T-helper 1 cell treated with Interleukin-12 subunit alpha and Interleukin-12 subunit beta and Interleukin-4 antibody, amounts not matched to agents 30 μg/mL and 1 μg/mL, for 36 hours (primary cell): ENCODE results near the gene VLDLR.

Experiments
- H3K27ac Mint-ChIP-seq: one replicate; pipeline ENCODE4 v1.8.0; 2021; ENCODE audit warnings: mild to moderate bottlenecking, mixed read lengths
- H3K27me3 Mint-ChIP-seq: one replicate; pipeline ENCODE4 v1.8.0; 2021; ENCODE audit warnings: low read depth, mixed read lengths
- H3K36me3 Mint-ChIP-seq: one replicate; pipeline ENCODE4 v1.8.0; 2021; ENCODE audit warnings: low read depth, mixed read lengths
- H3K4me1 Mint-ChIP-seq: one replicate; pipeline ENCODE4 v1.8.0; 2021; ENCODE audit warnings: low read depth, mixed read lengths
- H3K4me3 Mint-ChIP-seq: one replicate; pipeline ENCODE4 v1.8.0; 2021; ENCODE audit warnings: mild to moderate bottlenecking, moderate library complexity, mixed read lengths
- H3K9me3 Mint-ChIP-seq: one replicate; pipeline ENCODE4 v1.8.0; 2021; ENCODE audit warnings: mixed read lengths

VLDLR gene

GRCh38 chr9:2631263-2631662 is 9.7 kb downstream of the VLDLR start:
- H3K4me3 Mint-ChIP-seq, result no peak overlapping the region
- peaks cover 3% of the 10 kb centered on the region for H3K36me3 Mint-ChIP-seq
- H3K4me1 Mint-ChIP-seq, result peaks cover 5% of the 10 kb centered on the region
- H3K27ac Mint-ChIP-seq, result no peak overlapping the region
- no peaks in the 10 kb centered on the region for H3K9me3 Mint-ChIP-seq
- no peaks in the 10 kb centered on the region for H3K27me3 Mint-ChIP-seq

- peak overlapping the region; percentile 45 for H3K4me3 Mint-ChIP-seq
- H3K27ac Mint-ChIP-seq, result no peak overlapping the region
- H3K36me3 Mint-ChIP-seq, result peaks cover 10% of the 10 kb centered on the region
- no peaks in the 10 kb centered on the region for H3K27me3 Mint-ChIP-seq
- H3K4me1 Mint-ChIP-seq, result peaks cover 9% of the 10 kb centered on the region
- H3K9me3 Mint-ChIP-seq, result no peaks in the 10 kb centered on the region
These were observed 12.6 kb downstream of the VLDLR start for GRCh38 chr9:2634153-2634552.

- Mint-ChIP-seq H3K27me3 (no peaks in the 10 kb centered on the region), H3K4me3 (peak overlapping the region; percentile 45), H3K36me3 (peaks cover 15% of the 10 kb centered on the region)
These were observed 13.2 kb downstream of the VLDLR start for GRCh38 chr9:2634818-2635217.

GRCh38 chr9:2635922-2636321 is 14.3 kb downstream of the VLDLR start:
- H3K9me3 Mint-ChIP-seq, result no peaks in the 10 kb centered on the region
- no peak overlapping the region for H3K4me3 Mint-ChIP-seq
- peaks cover 11% of the 10 kb centered on the region for H3K4me1 Mint-ChIP-seq
- peaks cover 23% of the 10 kb centered on the region for H3K36me3 Mint-ChIP-seq
- H3K27ac Mint-ChIP-seq, result no peak overlapping the region
- H3K27me3 Mint-ChIP-seq, result no peaks in the 10 kb centered on the region

More at GRCh38 chr9:2634818-2635217, 13.2 kb downstream of the VLDLR start:
- Mint-ChIP-seq H3K27ac (no peak overlapping the region), H3K9me3 (no peaks in the 10 kb centered on the region), H3K4me1 (peaks cover 11% of the 10 kb centered on the region)

- peaks cover 28% of the 10 kb centered on the region for H3K36me3 Mint-ChIP-seq
- H3K27me3 Mint-ChIP-seq, result no peaks in the 10 kb centered on the region
- H3K9me3 Mint-ChIP-seq, result no peaks in the 10 kb centered on the region
- H3K27ac Mint-ChIP-seq, result no peak overlapping the region
- H3K4me1 Mint-ChIP-seq, result peaks cover 11% of the 10 kb centered on the region
- no peak overlapping the region for H3K4me3 Mint-ChIP-seq
These were observed 15.8 kb downstream of the VLDLR start for GRCh38 chr9:2637390-2637789.

GRCh38 chr9:2638871-2639673 is 17.5 kb downstream of the VLDLR start:
- H3K27ac Mint-ChIP-seq, result no peak overlapping the region

GRCh38 chr9:2639786-2640185 is 18.2 kb downstream of the VLDLR start:
- Mint-ChIP-seq H3K27ac (no peak overlapping the region), H3K27me3 (no peaks in the 10 kb centered on the region), H3K4me1 (peaks cover 7% of the 10 kb centered on the region), H3K9me3 (no peaks in the 10 kb centered on the region), H3K36me3 (peaks cover 40% of the 10 kb centered on the region), H3K4me3 (no peak overlapping the region)

More at GRCh38 chr9:2638871-2639673, 17.5 kb downstream of the VLDLR start:
- Mint-ChIP-seq H3K4me3 (no peak overlapping the region), H3K36me3 (peaks cover 36% of the 10 kb centered on the region), H3K4me1 (peaks cover 11% of the 10 kb centered on the region), H3K27me3 (no peaks in the 10 kb centered on the region), H3K9me3 (no peaks in the 10 kb centered on the region)

GRCh38 chr9:2640570-2640969 is 19.0 kb downstream of the VLDLR start:
- Mint-ChIP-seq H3K27me3 (no peaks in the 10 kb centered on the region), H3K9me3 (no peaks in the 10 kb centered on the region), H3K4me1 (peaks cover 7% of the 10 kb centered on the region), H3K4me3 (no peak overlapping the region), H3K27ac (no peak overlapping the region), H3K36me3 (peaks cover 43% of the 10 kb centered on the region)

GRCh38 chr9:2641033-2641432 is 19.4 kb downstream of the VLDLR start:
- Mint-ChIP-seq H3K27me3 (no peaks in the 10 kb centered on the region), H3K9me3 (no peaks in the 10 kb centered on the region), H3K4me1 (peaks cover 7% of the 10 kb centered on the region), H3K4me3 (no peak overlapping the region), H3K27ac (no peak overlapping the region), H3K36me3 (peaks cover 44% of the 10 kb centered on the region)

- no peak overlapping the region for H3K4me3 Mint-ChIP-seq
- H3K4me1 Mint-ChIP-seq, result peaks cover 7% of the 10 kb centered on the region
- no peaks in the 10 kb centered on the region for H3K9me3 Mint-ChIP-seq
- H3K36me3 Mint-ChIP-seq, result peaks cover 43% of the 10 kb centered on the region
- no peaks in the 10 kb centered on the region for H3K27me3 Mint-ChIP-seq
- no peak overlapping the region for H3K27ac Mint-ChIP-seq
These were observed 20.5 kb downstream of the VLDLR start for GRCh38 chr9:2642068-2642467.

GRCh38 chr9:2645569-2645968 is 24.0 kb downstream of the VLDLR start:
- Mint-ChIP-seq H3K27ac (no peak overlapping the region), H3K9me3 (no peaks in the 10 kb centered on the region), H3K36me3 (peaks cover 44% of the 10 kb centered on the region), H3K4me3 (no peak overlapping the region), H3K4me1 (no peaks in the 10 kb centered on the region), H3K27me3 (no peaks in the 10 kb centered on the region)

GRCh38 chr9:2655411-2655901 is 33.9 kb downstream of the VLDLR start:
- Mint-ChIP-seq H3K27ac (peak overlapping the region; percentile 89), H3K36me3 (peaks cover 27% of the 10 kb centered on the region), H3K4me1 (peaks cover 18% of the 10 kb centered on the region), H3K4me3 (peak overlapping the region; percentile 9), H3K27me3 (no peaks in the 10 kb centered on the region), H3K9me3 (no peaks in the 10 kb centered on the region)

- Mint-ChIP-seq H3K27ac (no peak overlapping the region), H3K4me3 (no peak overlapping the region)
These were observed 35.8 kb downstream of the VLDLR start for GRCh38 chr9:2657427-2657826.

GRCh38 chr9:2662496-2662895 is 40.9 kb downstream of the VLDLR start:
- H3K4me3 Mint-ChIP-seq, result no peak overlapping the region
- no peaks in the 10 kb centered on the region for H3K36me3 Mint-ChIP-seq
- no peaks in the 10 kb centered on the region for H3K9me3 Mint-ChIP-seq
- H3K4me1 Mint-ChIP-seq, result peaks cover 3% of the 10 kb centered on the region
- H3K27ac Mint-ChIP-seq, result no peak overlapping the region
- H3K27me3 Mint-ChIP-seq, result no peaks in the 10 kb centered on the region

More at GRCh38 chr9:2657427-2657826, 35.8 kb downstream of the VLDLR start:
- no peaks in the 10 kb centered on the region for H3K27me3 Mint-ChIP-seq
- H3K4me1 Mint-ChIP-seq, result peaks cover 18% of the 10 kb centered on the region
- peaks cover 18% of the 10 kb centered on the region for H3K36me3 Mint-ChIP-seq
- H3K9me3 Mint-ChIP-seq, result no peaks in the 10 kb centered on the region

GRCh38 chr9:2663461-2664173 is 42.0 kb downstream of the VLDLR start:
- H3K36me3 Mint-ChIP-seq, result no peaks in the 10 kb centered on the region
- H3K9me3 Mint-ChIP-seq, result no peaks in the 10 kb centered on the region
- no peak overlapping the region for H3K4me3 Mint-ChIP-seq
- H3K27ac Mint-ChIP-seq, result no peak overlapping the region
- H3K4me1 Mint-ChIP-seq, result peaks cover 2% of the 10 kb centered on the region
- H3K27me3 Mint-ChIP-seq, result no peaks in the 10 kb centered on the region
